Kidney (tissue), 14 donors: ENCODE data around the gene ATL3. TPM values are rescaled to one million over a fixed set of nuclear protein-coding genes. Genes with fewer than 3 reads are reported as not detected.

Experiments
- DNase-seq, 5 donors: peaks; one replicate each; pipeline ENCODE4 v3.0.0-alpha.2; 2013 to 2020
- FAIRE-seq: peaks from 2 replicates; lab custom pipeline; 2012; peaks lifted over from hg19 to GRCh38; lab: Jason Lieb, UNC
- H3K27ac ChIP-seq, 2 donors: one replicate each; pipeline ENCODE4 v1.7.0; 2013; ENCODE audit warnings: low read depth in 2 of 2, low read length in 2 of 2, inconsistent platforms in 1 of 2
- H3K27me3 ChIP-seq: one replicate; pipeline ENCODE4 v1.7.1; 2013; ENCODE audit warnings: low read length, inconsistent platforms; ENCODE audit not compliant: control insufficient read depth, insufficient read depth
- H3K36me3 ChIP-seq, 3 donors: one replicate each; pipeline versions ENCODE4 v1.7.0 to v1.7.1; 2013; ENCODE audit warnings: low read length in 3 of 3, control low read depth in 1 of 3, inconsistent platforms in 1 of 3; ENCODE audit not compliant: insufficient read depth in 3 of 3, control insufficient read depth in 2 of 3
- H3K4me1 ChIP-seq, 3 donors: one replicate each; pipeline versions ENCODE4 v1.7.0 to v1.7.1; 2013; ENCODE audit warnings: low read length in 3 of 3, inconsistent platforms in 1 of 3, low read depth in 1 of 3; ENCODE audit not compliant: control insufficient read depth in 2 of 3, insufficient read depth in 2 of 3
- H3K4me3 ChIP-seq, 3 donors: one replicate each; pipeline versions ENCODE4 v1.7.0 to v1.8.1; 2013; ENCODE audit warnings: low read length in 3 of 3, control low read depth in 1 of 3, inconsistent platforms in 1 of 3
- H3K9ac ChIP-seq, 3 donors: one replicate each; pipeline versions ENCODE4 v1.7.0 to v1.7.1; 2013; ENCODE audit warnings: low read length in 3 of 3, control low read depth in 1 of 3, inconsistent platforms in 1 of 3
- H3K9me3 ChIP-seq, 3 donors: one replicate each; pipeline versions ENCODE4 v1.7.0 to v1.7.1; 2013; ENCODE audit warnings: low read length in 3 of 3, control low read depth in 1 of 3, inconsistent platforms in 1 of 3; ENCODE audit not compliant: control insufficient read depth in 2 of 3, insufficient read depth in 1 of 3
- CTCF ChIP-seq: IDR thresholded peaks from 3 replicates; pipeline ENCODE4 v1.5.1; 2012; ENCODE audit warnings: mild to moderate bottlenecking, moderate library complexity, borderline replicate concordance; ENCODE audit not compliant: insufficient read depth; ENCODE audit errors: extremely low read depth
- intact Hi-C: fragments of 100-400 bp; cut with DNase I; formaldehyde crosslinking; loops from one replicate; pipeline ENCODE4 v1.11.1; 2022
- polyA plus RNA-seq: library from polyadenylated mRNA; stranded (reverse); fragments of 350-450 nt; fragmentation: Illumina TruSeq; extraction: RNeasy Lipid Tissue Mini Kit (QIAGEN cat#74804); gene quantifications from one replicate; pipeline ENCODE4 v1.2.3, GENCODE V29; 2014; ENCODE audit warnings: low read depth, low replicate concordance; ENCODE audit not compliant: insufficient read depth
- total RNA-seq: library from RNA; stranded (reverse); fragmentation: NEBNext Ultra II Directional; extraction: Animal tissue kit (Norgen Biotek cat#: 25700); gene quantifications from one replicate; pipeline ENCODE4 v1.2.1, GENCODE V29; 2021
- donor health status: control.
- donor health status: control.
- donor health status: control.
- donor health status: control.
- donor health status: control.
- donor health status: DM: yes; HTN: yes; CAD: no.
- donor health status: Normal renal cell carcinoma (clear cell type).

Gene ATL3
- total and polyA plus RNA-seq, 2 donors from 2014 or later, result 11.4 to 78.3 TPM

- Histone ChIP-seq H3K4me3 (no peak overlapping the region), H3K36me3 (peaks cover 0 to 13% (median 8%) of the 10 kb centered on the region in 3 donors), H3K4me1 (no peaks in the 10 kb centered on the region), H3K9ac (no peak overlapping the region), H3K27ac (no peak overlapping the region), H3K9me3 (no peaks in the 10 kb centered on the region), H3K27me3 (no peaks in the 10 kb centered on the region)
- no peak for DNase-seq
- FAIRE-seq, result no peak
- TF ChIP-seq CTCF, result no peak
- intact Hi-C loops, result no loop called here
These were observed 75.9 kb downstream of the ATL3 start for GRCh38 chr11:63595296-63595695.

DNA sequence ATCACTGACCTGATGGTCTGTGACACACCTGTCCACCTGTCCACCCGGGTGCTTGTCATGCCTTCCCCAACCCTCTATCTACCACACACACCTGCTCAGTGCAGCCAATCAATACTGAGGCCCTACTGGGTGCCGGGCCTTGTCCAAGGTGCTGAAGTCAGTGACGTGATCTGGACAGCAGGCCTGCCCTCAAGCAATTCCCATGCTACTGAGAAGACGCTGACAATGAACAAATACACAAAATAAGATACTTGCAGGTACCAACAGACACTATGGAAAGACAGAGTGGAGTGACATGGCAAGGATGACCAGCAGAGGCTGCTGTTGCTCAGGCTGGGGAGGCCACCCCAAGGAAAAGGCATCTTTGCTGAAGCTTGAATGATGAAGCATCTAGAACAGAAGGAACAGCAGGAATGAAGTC lies 78.2 kb downstream of the ATL3 start:
- Histone ChIP-seq H3K36me3 (peaks cover 0 to 15% (median 10%) of the 10 kb centered on the region in 3 donors), H3K4me3 (no peak overlapping the region), H3K9ac (no peak overlapping the region), H3K27ac (no peak overlapping the region), H3K27me3 (no peaks in the 10 kb centered on the region), H3K9me3 (no peaks in the 10 kb centered on the region), H3K4me1 (no peaks in the 10 kb centered on the region)
- intact Hi-C loops, result no loop called here
- FAIRE-seq, result no peak
- peak in 1 of 5 donors; percentile 20 for DNase-seq
- TF ChIP-seq CTCF, result peak; percentile 49

DNA sequence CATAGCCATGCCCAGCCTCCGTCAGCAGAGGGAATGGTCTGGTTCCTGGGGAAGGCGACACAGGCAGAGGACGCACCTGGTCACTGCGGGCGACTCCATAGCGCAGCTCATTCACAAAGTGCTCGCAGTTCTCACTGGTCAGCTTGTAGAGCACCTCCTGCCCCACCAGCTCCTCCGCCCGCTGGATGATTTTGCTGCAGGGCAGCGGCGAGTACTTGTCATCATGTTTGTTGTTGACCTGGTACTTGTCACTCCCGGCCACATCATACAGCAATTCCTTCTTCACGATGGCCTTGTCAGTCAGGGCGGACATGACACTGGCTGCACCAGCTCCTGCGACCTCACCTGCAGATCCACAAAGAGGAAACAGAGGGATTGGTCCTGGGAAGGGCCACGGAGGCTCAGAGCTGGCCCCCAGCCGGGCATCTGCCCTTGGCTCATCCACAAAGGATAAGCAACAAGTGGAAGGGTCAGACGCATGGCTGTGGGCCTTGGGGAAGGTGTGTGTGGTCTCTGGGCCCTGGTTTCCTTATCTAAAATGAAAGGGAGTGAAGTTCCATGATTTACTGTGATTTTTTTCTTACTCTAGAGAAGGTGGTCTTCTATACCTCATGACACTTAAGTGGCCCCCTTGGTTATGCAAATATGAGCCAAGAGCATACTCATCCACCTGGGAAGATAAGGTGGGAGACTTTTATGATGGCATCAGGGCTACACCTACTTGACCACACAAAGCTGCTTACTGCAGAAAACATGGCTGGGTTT lies 81.0 kb downstream of the ATL3 start:
- H3K36me3 ChIP-seq, result peaks cover 0 to 15% (median 10%) of the 10 kb centered on the region in 3 donors
- no peak for TF ChIP-seq CTCF
- intact Hi-C loops, result no loop called here
- H3K9me3 ChIP-seq, result no peaks in the 10 kb centered on the region
- no peak overlapping the region for H3K27ac ChIP-seq
- DNase-seq (no peak), FAIRE-seq (no peak)
- H3K9ac ChIP-seq, result no peak overlapping the region
- no peaks in the 10 kb centered on the region for H3K4me1 ChIP-seq
- no peaks in the 10 kb centered on the region for H3K27me3 ChIP-seq
- no peak overlapping the region for H3K4me3 ChIP-seq

DNA sequence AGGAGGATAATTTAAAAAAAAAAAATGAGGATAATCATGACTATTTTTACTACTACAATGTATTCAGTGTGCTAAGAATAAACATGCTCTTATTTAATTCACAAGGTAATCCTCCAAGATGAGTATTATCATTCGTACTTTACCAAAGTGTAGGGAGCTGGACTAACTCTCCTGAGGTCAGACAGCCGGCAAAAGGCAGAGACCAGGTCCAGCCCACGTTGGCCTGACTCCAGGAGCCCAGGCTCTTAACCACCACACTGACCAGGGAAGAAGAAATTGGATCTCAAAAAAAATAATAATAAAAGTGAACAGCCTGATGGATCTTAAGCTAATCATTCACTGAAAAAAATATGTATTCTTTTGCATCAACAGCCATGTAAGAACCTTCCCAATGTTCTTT lies 82.2 kb downstream of the ATL3 start:
- Histone ChIP-seq H3K27me3 (no peaks in the 10 kb centered on the region), H3K9me3 (no peaks in the 10 kb centered on the region), H3K36me3 (peaks cover 0 to 15% (median 10%) of the 10 kb centered on the region in 3 donors), H3K4me3 (no peak overlapping the region), H3K4me1 (no peaks in the 10 kb centered on the region), H3K27ac (no peak overlapping the region), H3K9ac (no peak overlapping the region)
- TF ChIP-seq CTCF, result no peak
- intact Hi-C loops, result no loop called here
- DNase-seq (no peak), FAIRE-seq (no peak)
